ENCODE data around the gene SHROOM3. TPM values are rescaled to one million over a fixed set of nuclear protein-coding genes. Genes with fewer than 3 reads are reported as not detected.

SHROOM3 gene
- total RNA-seq, 1 donor from 2014 or later, result 54.9 TPM

DNA sequence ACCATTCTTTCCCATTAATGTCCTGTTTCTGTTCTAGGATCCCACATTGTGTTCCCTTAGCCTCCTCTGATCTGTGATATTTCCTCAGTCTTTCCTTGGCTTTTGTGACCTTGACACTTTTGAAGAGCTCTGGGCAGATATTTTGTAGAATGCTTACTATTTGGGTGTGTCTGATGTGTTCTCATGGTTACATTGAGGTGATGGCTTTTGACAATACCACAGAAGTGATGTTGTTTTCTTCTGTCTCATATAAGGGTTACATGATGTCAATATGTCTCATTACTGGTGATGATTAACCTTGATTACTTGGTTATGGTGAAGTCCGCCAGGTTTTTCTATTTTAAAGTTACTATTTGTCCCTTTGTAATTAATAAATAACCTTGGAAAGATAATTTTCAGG, 279.2 kb downstream of the SHROOM3 start:
- no peak for DNase-seq (ENCODE audit: low spot score, unreplicated experiment)
- TF ChIP-seq, protein P1, sequence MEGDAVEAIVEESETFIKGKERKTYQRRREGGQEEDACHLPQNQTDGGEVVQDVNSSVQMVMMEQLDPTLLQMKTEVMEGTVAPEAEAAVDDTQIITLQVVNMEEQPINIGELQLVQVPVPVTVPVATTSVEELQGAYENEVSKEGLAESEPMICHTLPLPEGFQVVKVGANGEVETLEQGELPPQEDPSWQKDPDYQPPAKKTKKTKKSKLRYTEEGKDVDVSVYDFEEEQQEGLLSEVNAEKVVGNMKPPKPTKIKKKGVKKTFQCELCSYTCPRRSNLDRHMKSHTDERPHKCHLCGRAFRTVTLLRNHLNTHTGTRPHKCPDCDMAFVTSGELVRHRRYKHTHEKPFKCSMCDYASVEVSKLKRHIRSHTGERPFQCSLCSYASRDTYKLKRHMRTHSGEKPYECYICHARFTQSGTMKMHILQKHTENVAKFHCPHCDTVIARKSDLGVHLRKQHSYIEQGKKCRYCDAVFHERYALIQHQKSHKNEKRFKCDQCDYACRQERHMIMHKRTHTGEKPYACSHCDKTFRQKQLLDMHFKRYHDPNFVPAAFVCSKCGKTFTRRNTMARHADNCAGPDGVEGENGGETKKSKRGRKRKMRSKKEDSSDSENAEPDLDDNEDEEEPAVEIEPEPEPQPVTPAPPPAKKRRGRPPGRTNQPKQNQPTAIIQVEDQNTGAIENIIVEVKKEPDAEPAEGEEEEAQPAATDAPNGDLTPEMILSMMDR (IDR thresholded peaks at IDR 0.05; ENCODE audit: unreplicated experiment), result no peak
- H3K27me3 Mint-ChIP-seq, result no peaks in the 10 kb centered on the region
- H3K36me3 Mint-ChIP-seq (ENCODE audit: insufficient read depth), result peaks cover 6% of the 10 kb centered on the region
- peaks cover 4% of the 10 kb centered on the region for H3K4me1 Mint-ChIP-seq (ENCODE audit: low read depth)
- H3K4me3 Mint-ChIP-seq (ENCODE audit: low read depth), result no peak overlapping the region
- no peak overlapping the region for H3K27ac Mint-ChIP-seq
- no peaks in the 10 kb centered on the region for H3K9me3 Mint-ChIP-seq (ENCODE audit: low read depth)

- Mint-ChIP-seq H3K36me3 (ENCODE audit: insufficient read depth) (peaks cover 5% of the 10 kb centered on the region), H3K27ac (no peak overlapping the region), H3K4me3 (ENCODE audit: low read depth) (no peak overlapping the region), H3K9me3 (ENCODE audit: low read depth) (no peaks in the 10 kb centered on the region), H3K4me1 (ENCODE audit: low read depth) (peaks cover 4% of the 10 kb centered on the region), H3K27me3 (no peaks in the 10 kb centered on the region)
- TF ChIP-seq, protein P1 (IDR thresholded peaks at IDR 0.05; ENCODE audit: unreplicated experiment), result no peak
- no peak for DNase-seq (ENCODE audit: low spot score, unreplicated experiment)
These were observed 281.0 kb downstream of the SHROOM3 start for GRCh38 chr4:76716020-76716419.

DNA sequence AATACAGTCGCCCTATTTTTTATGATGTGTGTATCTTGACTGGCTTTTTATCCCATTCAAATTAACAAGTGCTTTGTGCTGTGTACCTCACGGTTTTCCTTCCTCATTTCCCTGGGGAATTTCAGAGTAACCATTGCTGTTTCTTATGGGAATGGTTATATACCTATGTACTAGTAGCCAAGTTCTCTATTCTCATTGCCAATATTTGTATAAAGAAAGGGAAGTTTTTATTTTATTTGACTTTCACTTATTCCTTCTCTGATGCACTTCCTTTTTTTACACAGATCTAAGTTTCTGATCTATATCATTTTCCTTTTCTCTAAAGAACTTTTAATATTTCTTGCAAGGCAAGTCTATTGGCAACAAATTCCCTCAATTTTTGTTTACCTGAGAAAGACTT, 281.6 kb downstream of the SHROOM3 start:
- Mint-ChIP-seq H3K27ac (no peak overlapping the region), H3K4me1 (ENCODE audit: low read depth) (peaks cover 4% of the 10 kb centered on the region), H3K4me3 (ENCODE audit: low read depth) (no peak overlapping the region)

DNA sequence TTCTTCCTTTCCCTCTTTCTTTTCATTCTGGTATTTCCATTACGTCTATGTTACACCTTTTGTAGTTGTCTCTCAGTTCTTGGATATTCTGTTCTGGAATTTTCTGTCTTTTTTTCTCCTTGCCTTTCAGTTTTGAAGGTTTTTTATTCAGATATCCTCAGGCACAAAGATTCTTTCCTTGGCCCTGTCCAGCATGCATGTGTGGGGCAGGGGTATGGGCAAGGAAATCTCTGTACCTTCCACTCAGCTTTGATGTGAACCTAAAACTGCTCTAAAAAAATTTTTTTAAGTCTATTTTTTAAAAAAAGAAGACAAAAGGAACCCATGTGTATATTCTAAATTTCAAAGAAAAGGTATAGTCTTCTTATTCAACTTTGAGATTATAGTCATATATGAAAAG, 282.4 kb downstream of the SHROOM3 start:
- no peak overlapping the region for H3K4me3 Mint-ChIP-seq (ENCODE audit: low read depth)
- TF ChIP-seq, protein P1 (IDR thresholded peaks at IDR 0.05; ENCODE audit: unreplicated experiment), result no peak
- H3K27ac Mint-ChIP-seq, result peak overlapping the region; percentile 2
- H3K9me3 Mint-ChIP-seq (ENCODE audit: low read depth), result no peaks in the 10 kb centered on the region
- peaks cover 8% of the 10 kb centered on the region for H3K36me3 Mint-ChIP-seq (ENCODE audit: insufficient read depth)
- H3K4me1 Mint-ChIP-seq (ENCODE audit: low read depth), result peaks cover 4% of the 10 kb centered on the region
- H3K27me3 Mint-ChIP-seq, result no peaks in the 10 kb centered on the region
- DNase-seq (ENCODE audit: low spot score, unreplicated experiment), result no peak

More for the DNA sequence above, 281.6 kb downstream of the SHROOM3 start:
- DNase-seq (ENCODE audit: low spot score, unreplicated experiment), result no peak
- H3K9me3 Mint-ChIP-seq (ENCODE audit: low read depth), result no peaks in the 10 kb centered on the region
- no peaks in the 10 kb centered on the region for H3K27me3 Mint-ChIP-seq
- peaks cover 8% of the 10 kb centered on the region for H3K36me3 Mint-ChIP-seq (ENCODE audit: insufficient read depth)
- TF ChIP-seq, protein P1 (IDR thresholded peaks at IDR 0.05; ENCODE audit: unreplicated experiment), result no peak

GRCh38 chr4:76718021-76718420, 283.0 kb downstream of the SHROOM3 start:
- Mint-ChIP-seq H3K9me3 (ENCODE audit: low read depth) (no peaks in the 10 kb centered on the region), H3K4me3 (ENCODE audit: low read depth) (no peak overlapping the region), H3K36me3 (ENCODE audit: insufficient read depth) (peaks cover 8% of the 10 kb centered on the region), H3K27ac (no peak overlapping the region), H3K4me1 (ENCODE audit: low read depth) (peaks cover 4% of the 10 kb centered on the region), H3K27me3 (no peaks in the 10 kb centered on the region)
- TF ChIP-seq, protein P1 (IDR thresholded peaks at IDR 0.05; ENCODE audit: unreplicated experiment), result no peak
- DNase-seq (ENCODE audit: low spot score, unreplicated experiment), result no peak

Data from progenitor cell of endocrine pancreas (in vitro differentiated cells).